DOHH2 (cell line): ENCODE data around the gene COL4A2.

Source experiments
- EZH2phosphoT487 ChIP-seq: fragments of 200-600 bp; sonication (generic); IDR thresholded peaks from 2 replicates; pipeline ENCODE4 v1.6.1; 2017; ENCODE audit warnings: borderline replicate concordance, mild to moderate bottlenecking, antibody characterized with exemption, low read length, moderate library complexity, mixed read lengths
- TF ChIP-seq, protein P1 (sequence below): fragments of 200-600 bp; sonication (generic); IDR thresholded peaks from one replicate; pipeline ENCODE4 v1.5.1; 2014; ENCODE audit warnings: antibody characterized with exemption, mild to moderate bottlenecking, low read depth, low read length; ENCODE audit not compliant: poor library complexity, severe bottlenecking

DNA sequence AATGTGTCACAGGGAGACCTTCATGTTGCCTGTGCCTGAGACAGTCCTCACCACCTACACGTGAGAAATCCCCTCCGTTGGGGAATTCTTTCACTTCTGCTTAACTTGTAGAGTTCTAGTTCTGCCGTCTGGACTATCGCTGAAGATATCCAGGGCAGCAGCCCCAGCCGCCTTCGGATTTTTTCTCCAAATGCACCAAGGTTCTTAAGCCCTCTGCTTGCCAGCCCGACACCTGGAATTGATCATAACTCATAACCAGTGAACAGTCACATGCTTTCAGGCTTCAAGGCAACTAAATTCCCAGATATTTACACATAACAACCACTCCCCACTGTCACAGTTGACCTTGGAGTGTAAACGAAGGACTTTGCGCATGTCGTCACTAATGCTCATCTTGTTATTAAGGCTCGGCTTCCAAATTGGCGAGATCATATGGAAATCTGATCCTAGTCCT lies 140.0 kb downstream of the COL4A2 start:
- TF ChIP-seq, protein P1, sequence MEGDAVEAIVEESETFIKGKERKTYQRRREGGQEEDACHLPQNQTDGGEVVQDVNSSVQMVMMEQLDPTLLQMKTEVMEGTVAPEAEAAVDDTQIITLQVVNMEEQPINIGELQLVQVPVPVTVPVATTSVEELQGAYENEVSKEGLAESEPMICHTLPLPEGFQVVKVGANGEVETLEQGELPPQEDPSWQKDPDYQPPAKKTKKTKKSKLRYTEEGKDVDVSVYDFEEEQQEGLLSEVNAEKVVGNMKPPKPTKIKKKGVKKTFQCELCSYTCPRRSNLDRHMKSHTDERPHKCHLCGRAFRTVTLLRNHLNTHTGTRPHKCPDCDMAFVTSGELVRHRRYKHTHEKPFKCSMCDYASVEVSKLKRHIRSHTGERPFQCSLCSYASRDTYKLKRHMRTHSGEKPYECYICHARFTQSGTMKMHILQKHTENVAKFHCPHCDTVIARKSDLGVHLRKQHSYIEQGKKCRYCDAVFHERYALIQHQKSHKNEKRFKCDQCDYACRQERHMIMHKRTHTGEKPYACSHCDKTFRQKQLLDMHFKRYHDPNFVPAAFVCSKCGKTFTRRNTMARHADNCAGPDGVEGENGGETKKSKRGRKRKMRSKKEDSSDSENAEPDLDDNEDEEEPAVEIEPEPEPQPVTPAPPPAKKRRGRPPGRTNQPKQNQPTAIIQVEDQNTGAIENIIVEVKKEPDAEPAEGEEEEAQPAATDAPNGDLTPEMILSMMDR = no peak
- TF ChIP-seq EZH2phosphoT487 = no peak
